Measurements from ENCODE around the gene ZC3H12C. TPM values are rescaled to one million over a fixed set of nuclear protein-coding genes. Genes with fewer than 3 reads are reported as not detected.

The ZC3H12C gene
- total and polyA plus RNA-seq, 2 of the 4 experiments (the other 2 are of a cell fraction) = 4.2 to 15.8 TPM

DNA sequence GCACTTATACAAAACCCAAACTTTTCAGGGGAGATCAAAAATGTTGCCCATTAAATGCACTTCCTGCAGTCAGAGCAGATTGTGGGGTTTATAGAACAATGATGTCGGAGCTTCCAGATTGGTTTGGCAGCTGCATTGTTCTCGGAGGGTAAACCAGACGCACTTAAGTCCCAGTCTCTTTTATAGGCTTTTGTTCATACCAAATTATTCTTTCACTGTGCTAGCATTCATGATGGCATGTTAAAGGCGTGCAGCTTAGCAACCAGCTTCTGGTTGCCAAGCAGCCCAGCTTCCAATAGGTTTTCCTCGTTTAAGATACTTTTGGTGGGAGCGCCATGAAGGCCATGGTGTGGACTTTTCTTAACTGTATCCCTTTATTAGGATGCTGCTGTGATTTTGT lies 40.9 kb downstream of the ZC3H12C start:
- Histone ChIP-seq H3K9ac (ENCODE audit: low read depth, low read length) (no peak overlapping the region), H2BK120ac (ENCODE audit: low read depth, low read length) (no peak overlapping the region), H3K56ac (ENCODE audit: extremely low read depth, insufficient read depth, low read length) (no peak overlapping the region), H2AFZ (replicated peaks; ENCODE audit: low read length, poor library complexity) (no peak overlapping the region), H3K23ac (ENCODE audit: low read depth, low read length) (no peak overlapping the region), H3K9me1 (ENCODE audit: insufficient read depth, low read length) (peaks cover 3% of the 10 kb centered on the region; the same call in 1 of the 2 replicates), H4K5ac (ENCODE audit: low read depth, low read length) (no peak overlapping the region), H3K36me3 (ENCODE audit: control insufficient read depth, insufficient read depth, low read length) (peaks cover 2% of the 10 kb centered on the region; the same call in 1 of the 2 replicates), H3K18ac (ENCODE audit: low read depth, low read length) (no peak overlapping the region), H2BK15ac (ENCODE audit: low read depth, low read length) (no peak overlapping the region), H3K4me3 (ENCODE audit: insufficient read depth, low read depth, low read length) (no peak overlapping the region), H3K27ac (ENCODE audit: insufficient read depth, low read length) (no peak overlapping the region), H4K91ac (ENCODE audit: insufficient read depth, low read depth, low read length) (no peak overlapping the region), H3K9me3 (ENCODE audit: control insufficient read depth, insufficient read depth, low read length) (no peaks in the 10 kb centered on the region), H3K4ac (ENCODE audit: low read depth, low read length) (no peak overlapping the region), H3K79me1 (ENCODE audit: low read depth in 1 of 2, low read length in 2 of 2) (peaks cover 34 to 36% of the 10 kb centered on the region in 2 experiments), H2BK5ac (ENCODE audit: low read depth, low read length, poor library complexity, severe bottlenecking) (no peak overlapping the region), H4K8ac (ENCODE audit: low read depth in 2 of 2, low read length in 2 of 2) (no peak overlapping the region), H3K27me3 (ENCODE audit: control insufficient read depth, insufficient read depth, low read length) (no peaks in the 10 kb centered on the region), H4K20me1 (ENCODE audit: insufficient read depth, low read length) (peaks cover 4% of the 10 kb centered on the region; the same call in 1 of the 2 replicates), H2BK20ac (ENCODE audit: low read depth, low read length) (no peak overlapping the region), H3K4me1 (ENCODE audit: control insufficient read depth, insufficient read depth, low read length) (no peaks in the 10 kb centered on the region; the same call in 1 of the 2 replicates), H2AK9ac (replicated peaks; ENCODE audit: low read depth, low read length, poor library complexity) (no peak overlapping the region), H2AK5ac (ENCODE audit: low read depth, low read length) (no peak overlapping the region), H3K4me2 (ENCODE audit: low read depth, low read length) (no peak overlapping the region), H3K14ac (replicated peaks; ENCODE audit: low read depth, low read length) (no peak overlapping the region)
- in situ Hi-C loops (cut with MboI; ENCODE audit: low sequenced_read_pairs) = no loop called here
- dilution Hi-C loops (cut with HindIII; ENCODE audit: low sequenced_read_pairs, unreplicated experiment) = no loop called here
- ChIA-PET CTCF (no interaction called here), POLR2A (ENCODE audit: unreplicated experiment) (no interaction called here)
- no CpG with 5 or more reads among the region's 6 CpGs for WGBS, 2 experiments (ENCODE audit: extremely low coverage in 2 of 2, insufficient read length in 1 of 2)
- DNase-seq = no peak
- TF ChIP-seq MXI1 (IDR thresholded peaks at IDR 0.05; ENCODE audit: borderline replicate concordance, low read depth, low read length) = no peak
- TF ChIP-seq RAD21 (IDR thresholded peaks at IDR 0.05; ENCODE audit: low read length) = no peak
- intact Hi-C loops (cut with micrococcal nuclease) = no loop called here
- ATAC-seq (ENCODE audit: low read depth) = no peak
- no TSS peak for BruUV-seq (replicated peaks)

Data from IMR-90 (cell line).